SK-N-SH (cell line): ENCODE results near the gene PDPK1. TPM values are rescaled to one million over a fixed set of nuclear protein-coding genes. Genes with fewer than 3 reads are reported as not detected.

ENCODE experiments used
- CTCF ChIA-PET: fragments of 300-600, 350-600 bp; formaldehyde crosslinking; extraction: SDS; loops from one replicate; lab custom pipeline; 2021; lab: Yijun Ruan, JAX
- POLR2A ChIA-PET: fragments of 350-600 bp; sonication (Branson Sonifier 250); formaldehyde crosslinking; extraction: SDS; loops from one replicate; lab custom pipeline; 2020; ENCODE audit warnings: antibody characterized with exemption, inconsistent platforms; lab: Yijun Ruan, JAX
- DNase-seq: peaks from one replicate; pipeline ENCODE4 v3.0.0; 2012
- H2AFZ ChIP-seq: fragments of 200-600 bp; sonication (generic); 2 replicates; pipeline ENCODE4 v1.8.1; 2016; ENCODE audit warnings: antibody characterized with exemption, mild to moderate bottlenecking, low read depth
- H3F3A ChIP-seq: fragments of 200-600 bp; sonication (generic); replicated peaks from 2 replicates; pipeline ENCODE3; 2016; ENCODE audit warnings: antibody characterized with exemption, mild to moderate bottlenecking; ENCODE audit not compliant: insufficient read depth
- H3K27ac ChIP-seq, 2 experiments: fragments of 200-500 bp in 1 of 2; fragments of 200-600 bp in 1 of 2; sonication (Bioruptor generic) in 1 of 2; sonication (generic), shearing (Covaris generic) in 1 of 2; 2 replicates each; pipeline versions ENCODE4 v1.5.1 to v1.6.1; 2014 to 2016; ENCODE audit warnings: low read depth in 2 of 2, inconsistent platforms in 1 of 2, low read length in 1 of 2, mild to moderate bottlenecking in 1 of 2, mixed read lengths in 1 of 2
- H3K27me3 ChIP-seq: fragments of 200-600 bp; sonication (generic), shearing (Covaris generic); 2 replicates; pipeline ENCODE4 v1.6.1; 2016; ENCODE audit warnings: mixed run types; ENCODE audit not compliant: insufficient read depth
- H3K36me3 ChIP-seq, 2 experiments: fragments of 200-500 bp in 1 of 2; fragments of 200-600 bp in 1 of 2; sonication (Bioruptor generic) in 1 of 2; sonication (generic) in 1 of 2; replicated peaks in 1 of 2; 2 replicates each; pipeline versions ENCODE3 to v1.5.1; 2014 to 2016; ENCODE audit warnings: low read length in 1 of 2, mild to moderate bottlenecking in 1 of 2; ENCODE audit not compliant: insufficient read depth in 2 of 2, control insufficient read depth in 1 of 2
- H3K4me1 ChIP-seq, 2 experiments: fragments of 200-500 bp in 1 of 2; fragments of 200-600 bp in 1 of 2; sonication (Bioruptor generic) in 1 of 2; sonication (generic), shearing (Covaris generic) in 1 of 2; 2 replicates each; pipeline versions ENCODE4 v1.5.1 to v1.6.1; 2014 to 2016; ENCODE audit warnings: low read depth in 1 of 2, low read length in 1 of 2, mixed run types in 1 of 2; ENCODE audit not compliant: insufficient read depth in 2 of 2, control insufficient read depth in 1 of 2
- H3K4me2 ChIP-seq: fragments of 200-600 bp; sonication (generic), shearing (Covaris generic); 2 replicates; pipeline ENCODE4 v1.6.1; 2017; ENCODE audit warnings: mixed run types
- H3K4me3 ChIP-seq, 2 experiments: fragments of 200-500 bp in 1 of 2; fragments of 200-600 bp in 1 of 2; sonication (Bioruptor generic) in 1 of 2; sonication (generic), shearing (Covaris generic) in 1 of 2; 2 replicates each; pipeline versions ENCODE4 v1.5.1 to v1.8.1; 2014 to 2016; ENCODE audit warnings: low read depth in 2 of 2, inconsistent platforms in 1 of 2, low read length in 1 of 2, mild to moderate bottlenecking in 1 of 2, mixed read lengths in 1 of 2, moderate library complexity in 1 of 2
- H3K79me2 ChIP-seq: fragments of 200-600 bp; sonication (generic); 2 replicates; pipeline ENCODE4 v1.8.1; 2017; ENCODE audit warnings: mild to moderate bottlenecking; ENCODE audit not compliant: insufficient read depth
- H3K9ac ChIP-seq: fragments of 200-600 bp; sonication (generic); 2 replicates; pipeline ENCODE4 v1.6.1; 2017; ENCODE audit warnings: mixed run types
- H3K9me2 ChIP-seq: fragments of 200-600 bp; sonication (generic); 2 replicates; pipeline ENCODE4 v1.6.1; 2017; ENCODE audit warnings: mixed run types
- H3K9me3 ChIP-seq: fragments of 200-600 bp; sonication (generic); 2 replicates; pipeline ENCODE4 v1.6.1; 2017; ENCODE audit warnings: mixed run types, mild to moderate bottlenecking, moderate library complexity
- H4K20me1 ChIP-seq: fragments of 200-600 bp; sonication (generic); 2 replicates; pipeline ENCODE4 v1.6.1; 2017; ENCODE audit warnings: mild to moderate bottlenecking, mixed run types; ENCODE audit not compliant: insufficient read depth
- FOSL2 ChIP-seq: IDR thresholded peaks from 2 replicates; pipeline ENCODE4 v1.4.0; 2012; ENCODE audit warnings: low read depth, mild to moderate bottlenecking, moderate library complexity, borderline replicate concordance
- FOXJ3 ChIP-seq: sonication (generic); formaldehyde crosslinking; IDR thresholded peaks from 2 replicates; pipeline ENCODE4 v1.5.1; 2020; ENCODE audit warnings: mild to moderate bottlenecking, missing genetic modification reagents
- GABPA ChIP-seq: IDR thresholded peaks from 2 replicates; pipeline ENCODE4 v1.4.0; 2012; ENCODE audit warnings: low read depth, mild to moderate bottlenecking
- JUND ChIP-seq: IDR thresholded peaks from 2 replicates; pipeline ENCODE4 v1.4.0; 2012
- NFIC ChIP-seq: IDR thresholded peaks from 2 replicates; pipeline ENCODE4 v1.4.0; 2012; ENCODE audit warnings: borderline replicate concordance
- NRF1 ChIP-seq: IDR thresholded peaks from 2 replicates; pipeline ENCODE4 v1.6.1; 2012; ENCODE audit warnings: low read depth, mild to moderate bottlenecking, low read length
- PBX3 ChIP-seq: IDR thresholded peaks from 2 replicates; pipeline ENCODE4; 2012
- RXRA ChIP-seq: IDR thresholded peaks from 2 replicates; pipeline ENCODE4 v1.4.0; 2012; ENCODE audit warnings: low read depth, mild to moderate bottlenecking, borderline replicate concordance
- TAF1 ChIP-seq: IDR thresholded peaks from 2 replicates; pipeline ENCODE4 v1.6.1; 2012; ENCODE audit warnings: low read depth, mild to moderate bottlenecking, low read length, moderate library complexity, borderline replicate concordance
- TCF12 ChIP-seq: IDR thresholded peaks from 2 replicates; pipeline ENCODE4 v1.4.0; 2012
- TEAD4 ChIP-seq: IDR thresholded peaks from 2 replicates; pipeline ENCODE4 v1.4.0; 2012; ENCODE audit warnings: mild to moderate bottlenecking, borderline replicate concordance; ENCODE audit not compliant: insufficient read depth
- USF1 ChIP-seq: IDR thresholded peaks from 2 replicates; pipeline ENCODE4 v1.4.0; 2012; ENCODE audit warnings: low read depth, borderline replicate concordance
- ZBTB33 ChIP-seq: IDR thresholded peaks from 2 replicates; pipeline ENCODE4 v1.4.0; 2012; ENCODE audit warnings: low read depth, borderline replicate concordance
- WGBS: methylation state at CpG from one replicate; pipeline ENCODE4 v1.1.6; 2017; ENCODE audit warnings: low lambda C conversion rate; 5-methylcytosine and 5-hydroxymethylcytosine counted together
- polyA plus RNA-seq, 3 experiments: library from polyadenylated mRNA; depleted of rRNA; stranded (reverse); fragments of >200 nt; gene quantifications; 2 replicates each; pipeline ENCODE4 v1.2.3, GENCODE V29; 2012

Gene PDPK1
- polyA plus RNA-seq, 1 of the 3 experiments (the other 2 are of a cell fraction), result 22.0 TPM

- TF ChIP-seq ZBTB33, result no peak
- TF ChIP-seq GABPA, result no peak
- TF ChIP-seq FOSL2, result no peak
These were observed 50.2 kb downstream of the PDPK1 start (continued) for GRCh38 chr16:2587891-2588565.

- H3K4me1 ChIP-seq, result no peaks in the 10 kb centered on the region
- H3K4me3 ChIP-seq, result no peak overlapping the region
- POLR2A ChIA-PET, result interaction anchor here (1.3 kb wide), 1 partner anchor 12 kb away, joined by 5 read pairs; no protein-coding TSS in a partner anchor
- H3K9ac ChIP-seq, result no peak overlapping the region
- H3K9me2 ChIP-seq, result no peaks in the 10 kb centered on the region
- no peak overlapping the region for H3K27ac ChIP-seq
- H3K9me3 ChIP-seq, result no peaks in the 10 kb centered on the region
- CTCF ChIA-PET, result no interaction called here
- TF ChIP-seq FOXJ3, result no peak
- no peak for TF ChIP-seq TCF12
- TF ChIP-seq TAF1, result no peak
- TF ChIP-seq TEAD4, result no peak
- no peak for TF ChIP-seq RXRA
- TF ChIP-seq NFIC, result no peak
- no peak for TF ChIP-seq JUND
- TF ChIP-seq NRF1, result no peak
- no peak for TF ChIP-seq FOSL2
- TF ChIP-seq USF1, result no peak
- TF ChIP-seq PBX3, result no peak
- DNase-seq, result no peak
- H3K79me2 ChIP-seq, result peaks cover 30% of the 10 kb centered on the region; the same call in 1 of the 2 replicates
- no peaks in the 10 kb centered on the region for H3K27me3 ChIP-seq
- H3K4me2 ChIP-seq, result no peak overlapping the region
- H3F3A ChIP-seq, result peaks cover 4% of the 10 kb centered on the region
- H2AFZ ChIP-seq, result no peak overlapping the region
- H4K20me1 ChIP-seq, result 0 out of 2 replicates have a peak, but pooled peaks cover 4% of the 10 kb centered on the region
- peaks cover 5 to 36% of the 10 kb centered on the region in 2 experiments for H3K36me3 ChIP-seq
- 96% methylated on average over 15 of the region's 15 CpGs for WGBS
These were observed 53.8 kb downstream of the PDPK1 start for GRCh38 chr16:2591476-2592240.
